Uterus (tissue), 4 donors: ENCODE data around the gene YBEY. TPM values are rescaled to one million over a fixed set of nuclear protein-coding genes. Genes with fewer than 3 reads are reported as not detected.

Source experiments
- DNase-seq, 2 donors: peaks; one replicate each; pipeline ENCODE4 v3.0.0-alpha.2; 2019 to 2020
- H3K27ac ChIP-seq, 2 donors: fragments of 200-600 bp; sonication (generic); 1 replicate in 1 of 2; 2 replicates in 1 of 2; pipeline ENCODE4 v1.5.1; 2016 to 2018
- H3K27me3 ChIP-seq, 2 donors: fragments of 200-600 bp; sonication (generic); one replicate each; pipeline ENCODE4 v1.5.1; 2018 to 2019; ENCODE audit warnings: control low read depth in 1 of 2
- H3K36me3 ChIP-seq, 2 donors: fragments of 200-600 bp; sonication (generic); one replicate each; pipeline ENCODE4 v1.5.1; 2019; ENCODE audit warnings: control low read depth in 1 of 2
- H3K4me1 ChIP-seq, 2 donors: fragments of 200-600 bp; sonication (generic); one replicate each; pipeline ENCODE4 v1.5.1; 2018 to 2019; ENCODE audit warnings: control low read depth in 1 of 2
- H3K4me3 ChIP-seq, 2 donors: fragments of 200-600 bp; sonication (generic); 1 replicate in 1 of 2; 2 replicates in 1 of 2; pipeline ENCODE4 v1.5.1; 2018 to 2019; ENCODE audit warnings: mild to moderate bottlenecking in 1 of 2
- H3K9me3 ChIP-seq, 2 donors: fragments of 200-600 bp; sonication (generic); one replicate each; pipeline ENCODE4 v1.5.1; 2019; ENCODE audit warnings: control low read depth in 1 of 2
- CTCF ChIP-seq, 4 experiments: fragments of 200-600 bp in 2 of 4; fragments of 450-650 bp in 2 of 4; sonication (generic) in 2 of 4; IDR thresholded peaks; one replicate each; pipeline ENCODE4 v1.5.1; 2016 to 2019; ENCODE audit warnings: antibody characterized with exemption in 4 of 4, mild to moderate bottlenecking in 2 of 4, moderate library complexity in 1 of 4
- POLR2A ChIP-seq, 2 donors: fragments of 450-650 bp; IDR thresholded peaks; one replicate each; pipeline ENCODE4 v1.6.1; 2016; ENCODE audit warnings: antibody characterized with exemption in 2 of 2, mild to moderate bottlenecking in 1 of 2, moderate library complexity in 1 of 2
- intact Hi-C: fragments of 100-400 bp; cut with DNase I; formaldehyde crosslinking; loops from one replicate; pipeline ENCODE4 v1.15.1; 2023; ENCODE audit warnings: low total_unique reads
- total RNA-seq, 4 donors: library from RNA; depleted of rRNA in 3 of 4; stranded (reverse); fragments of >200 nt in 3 of 4; gene quantifications; one replicate each; pipeline versions ENCODE4 v1.1.0 to v1.2.4, GENCODE V29; 2014 to 2023
- donor health status: DM: yes; HTN: yes; CAD: no.

Gene YBEY
- total RNA-seq, 4 donors from 2014 or later: 2.9 to 78.6 (median 13.0) TPM

DNA sequence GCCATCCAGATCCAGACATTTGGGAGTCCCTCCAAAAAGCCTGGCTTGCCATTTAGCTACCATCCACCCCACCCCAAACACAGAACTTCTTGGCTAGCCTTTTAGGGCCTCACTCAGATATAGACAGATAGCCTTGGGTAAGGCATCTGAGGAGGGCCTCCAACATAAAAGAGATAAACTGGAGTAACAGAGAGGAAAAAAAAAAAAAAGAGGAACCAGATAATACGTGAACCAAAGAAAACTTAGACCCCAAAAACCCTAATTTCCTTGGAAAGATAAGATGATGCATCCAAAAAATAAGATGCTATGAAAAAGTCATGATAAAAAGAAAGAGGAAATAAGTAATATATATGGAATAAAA, 37.7 kb upstream of the YBEY start:
- H3K27me3 ChIP-seq: no peaks in the 10 kb centered on the region
- TF ChIP-seq POLR2A (IDR thresholded peaks at IDR 0.05): no peak
- no peak for TF ChIP-seq CTCF (IDR thresholded peaks at IDR 0.05)
- intact Hi-C loops: no loop called here
- no peak overlapping the region for H3K4me3 ChIP-seq
- no peaks in the 10 kb centered on the region for H3K36me3 ChIP-seq
- DNase-seq: no peak
- H3K4me1 ChIP-seq: no peaks in the 10 kb centered on the region
- no peaks in the 10 kb centered on the region for H3K9me3 ChIP-seq
- H3K27ac ChIP-seq: no peak overlapping the region

GRCh38 chr21:46248827-46249226, 37.3 kb upstream of the YBEY start:
- Histone ChIP-seq H3K4me3 (no peak overlapping the region), H3K4me1 (no peaks in the 10 kb centered on the region), H3K9me3 (no peaks in the 10 kb centered on the region), H3K27me3 (no peaks in the 10 kb centered on the region), H3K36me3 (no peaks in the 10 kb centered on the region), H3K27ac (no peak overlapping the region)
- no peak for DNase-seq
- intact Hi-C loops: no loop called here
- TF ChIP-seq CTCF (IDR thresholded peaks at IDR 0.05): no peak
- no peak for TF ChIP-seq POLR2A (IDR thresholded peaks at IDR 0.05)

GRCh38 chr21:46250146-46250725, 35.9 kb upstream of the YBEY start:
- Histone ChIP-seq H3K4me1 (no peaks in the 10 kb centered on the region), H3K27me3 (no peaks in the 10 kb centered on the region), H3K36me3 (no peaks in the 10 kb centered on the region), H3K27ac (no peak overlapping the region), H3K4me3 (no peak overlapping the region), H3K9me3 (no peaks in the 10 kb centered on the region)
- intact Hi-C loops: no loop called here
- no peak for DNase-seq
- no peak for TF ChIP-seq CTCF (IDR thresholded peaks at IDR 0.05)
- no peak for TF ChIP-seq POLR2A (IDR thresholded peaks at IDR 0.05)

- Histone ChIP-seq H3K27me3 (no peaks in the 10 kb centered on the region), H3K9me3 (no peaks in the 10 kb centered on the region), H3K27ac (no peak overlapping the region), H3K4me1 (no peaks in the 10 kb centered on the region), H3K36me3 (no peaks in the 10 kb centered on the region), H3K4me3 (no peak overlapping the region)
- DNase-seq: no peak
- TF ChIP-seq CTCF (IDR thresholded peaks at IDR 0.05) (no peak), POLR2A (IDR thresholded peaks at IDR 0.05) (no peak)
- intact Hi-C loops: no loop called here
Observed at GRCh38 chr21:46252840-46253239, 33.3 kb upstream of the YBEY start.

GRCh38 chr21:46253610-46254124, 32.5 kb upstream of the YBEY start:
- Histone ChIP-seq H3K27me3 (no peaks in the 10 kb centered on the region), H3K9me3 (no peaks in the 10 kb centered on the region), H3K36me3 (no peaks in the 10 kb centered on the region), H3K27ac (no peak overlapping the region), H3K4me3 (no peak overlapping the region), H3K4me1 (no peaks in the 10 kb centered on the region)
- no peak for TF ChIP-seq POLR2A (IDR thresholded peaks at IDR 0.05)
- TF ChIP-seq CTCF (IDR thresholded peaks at IDR 0.05): no peak
- DNase-seq: no peak
- intact Hi-C loops: no loop called here
